ENCODE data around the gene NEU2. TPM values are rescaled to one million over a fixed set of nuclear protein-coding genes. Genes with fewer than 3 reads are reported as not detected.

Gene NEU2
- polyA plus RNA-seq, 3 donors, result not detected

- Mint-ChIP-seq H3K27me3 (ENCODE audit: low read depth in 3 of 3) (peaks cover 0 to 3% (median 0%) of the 10 kb centered on the region in 3 donors), H3K36me3 (no peaks in the 10 kb centered on the region), H3K9me3 (peaks cover 0 to 3% (median 0%) of the 10 kb centered on the region in 7 donors), H3K4me1 (no peaks in the 10 kb centered on the region), H3K27ac (no peak overlapping the region), H3K4me3 (no peak overlapping the region)
- Histone ChIP-seq H3K9ac (ENCODE audit: insufficient read depth, low read length, poor library complexity, severe bottlenecking) (no peak overlapping the region), H3K4me1 (ENCODE audit: control insufficient read depth in 1 of 2, insufficient read depth in 2 of 2, low read length in 2 of 2) (no peaks in the 10 kb centered on the region), H3K27ac (ENCODE audit: low read depth in 1 of 2, low read length in 2 of 2) (no peak overlapping the region), H3K27me3 (ENCODE audit: control insufficient read depth in 2 of 2, insufficient read depth in 2 of 2, low read length in 2 of 2) (no peaks in the 10 kb centered on the region), H3K4me2 (replicated peaks; ENCODE audit: extremely low read depth, low read length, poor library complexity, severe bottlenecking) (no peak overlapping the region), H4K20me1 (ENCODE audit: insufficient read depth, low read length) (no peaks in the 10 kb centered on the region), H3K4me3 (replicated peaks in 1 of 3; ENCODE audit: low read depth in 2 of 3, low read length in 3 of 3) (no peak overlapping the region), H2AFZ (ENCODE audit: insufficient read depth, low read depth, low read length, poor library complexity, severe bottlenecking) (no peak overlapping the region), H3K9me3 (replicated peaks in 1 of 2; ENCODE audit: control insufficient read depth in 1 of 2, insufficient read depth in 1 of 2, low read length in 2 of 2) (peaks cover 0 to 5% of the 10 kb centered on the region in 2 donors), H3K36me3 (replicated peaks in 1 of 2; ENCODE audit: control insufficient read depth in 1 of 2, insufficient read depth in 2 of 2, low read length in 2 of 2) (no peaks in the 10 kb centered on the region), H3K79me2 (ENCODE audit: insufficient read depth, low read length) (no peaks in the 10 kb centered on the region)
- intact Hi-C loops (cut with micrococcal nuclease), result no loop called here
- no peak for TF ChIP-seq CTCF (IDR thresholded peaks at IDR 0.05)
- no peak for DNase-seq
- 96% methylated on average over 15 of the region's 27 CpGs for whole genome bisulfite sequencing (ENCODE audit: insufficient coverage)
Observed at GRCh38 chr2:233031556-233032500, 644 bp upstream of the NEU2 start.

- intact Hi-C loops (cut with micrococcal nuclease), result no loop called here
- no peaks in the 10 kb centered on the region for H3K4me1 Mint-ChIP-seq
- H3K27ac ChIP-seq (ENCODE audit: low read depth in 1 of 2, low read length in 2 of 2), result no peak overlapping the region
- no peak overlapping the region for H3K4me3 Mint-ChIP-seq
- H3K27me3 Mint-ChIP-seq (ENCODE audit: low read depth in 3 of 3), result peaks cover 0 to 3% (median 0%) of the 10 kb centered on the region in 3 donors
- no peaks in the 10 kb centered on the region for H3K36me3 ChIP-seq (replicated peaks in 1 of 2; ENCODE audit: control insufficient read depth in 1 of 2, insufficient read depth in 2 of 2, low read length in 2 of 2)
- 91% methylated on average over 6 of the region's 9 CpGs for WGBS (ENCODE audit: insufficient coverage)
- H2AFZ ChIP-seq (ENCODE audit: insufficient read depth, low read depth, low read length, poor library complexity, severe bottlenecking), result no peak overlapping the region
- TF ChIP-seq CTCF (IDR thresholded peaks at IDR 0.05), result no peak
- no peaks in the 10 kb centered on the region for H3K36me3 Mint-ChIP-seq
- no peak for DNase-seq
- H3K27me3 ChIP-seq (ENCODE audit: control insufficient read depth in 2 of 2, insufficient read depth in 2 of 2, low read length in 2 of 2), result no peaks in the 10 kb centered on the region
- H3K4me2 ChIP-seq (replicated peaks; ENCODE audit: extremely low read depth, low read length, poor library complexity, severe bottlenecking), result no peak overlapping the region
- no peak overlapping the region for H3K4me3 ChIP-seq (replicated peaks in 1 of 3; ENCODE audit: low read depth in 2 of 3, low read length in 3 of 3)
- H3K4me1 ChIP-seq (ENCODE audit: control insufficient read depth in 1 of 2, insufficient read depth in 2 of 2, low read length in 2 of 2), result no peaks in the 10 kb centered on the region
- H3K79me2 ChIP-seq (ENCODE audit: insufficient read depth, low read length), result no peaks in the 10 kb centered on the region
- peaks cover 0 to 5% of the 10 kb centered on the region in 2 donors for H3K9me3 ChIP-seq (replicated peaks in 1 of 2; ENCODE audit: control insufficient read depth in 1 of 2, insufficient read depth in 1 of 2, low read length in 2 of 2)
- H3K9ac ChIP-seq (ENCODE audit: insufficient read depth, low read length, poor library complexity, severe bottlenecking), result no peak overlapping the region
- no peaks in the 10 kb centered on the region for H4K20me1 ChIP-seq (ENCODE audit: insufficient read depth, low read length)
- H3K27ac Mint-ChIP-seq, result peak overlapping the region in 1 of 7 donors; percentile 16
- H3K9me3 Mint-ChIP-seq, result peaks cover 0 to 3% (median 0%) of the 10 kb centered on the region in 7 donors
Observed at GRCh38 chr2:233033672-233034071, 1.2 kb downstream of the NEU2 start.

Data from CD14-positive monocyte (primary cell).